Stimulated activated CD8-positive, alpha-beta memory T cell treated with anti-CD3 and anti-CD28 coated beads, Interleukin-4, amount 100 ng/mL, for 1 hour (primary cell): ENCODE results near the gene EIF4B.

Experiments used
- DNase-seq, 2 donors: peaks; one replicate each; pipeline ENCODE4 v3.0.0-alpha.2; 2020; ENCODE audit warnings: low read depth in 2 of 2, low spot score in 1 of 2

The EIF4B gene

DNA sequence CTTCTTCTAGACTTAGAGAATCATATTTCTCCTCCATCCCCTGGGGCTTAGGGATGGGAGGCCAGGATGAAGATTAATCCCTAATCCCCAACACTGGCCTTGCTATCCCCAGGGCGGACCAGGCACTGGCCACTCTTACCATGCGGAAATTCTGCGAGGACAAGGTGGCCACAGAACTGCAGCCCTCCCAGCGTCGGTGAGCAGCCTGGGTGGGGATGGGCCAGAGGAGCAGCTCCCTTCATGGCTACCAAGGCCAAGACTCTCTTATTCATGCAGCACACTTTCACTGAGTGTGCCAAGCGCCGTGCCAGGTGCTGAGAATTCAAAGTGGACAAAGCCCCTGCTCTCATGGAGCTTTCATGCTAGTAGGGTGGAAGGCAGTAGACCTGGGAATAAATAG, 50.6 kb downstream of the EIF4B start:
- no peak for DNase-seq

DNA sequence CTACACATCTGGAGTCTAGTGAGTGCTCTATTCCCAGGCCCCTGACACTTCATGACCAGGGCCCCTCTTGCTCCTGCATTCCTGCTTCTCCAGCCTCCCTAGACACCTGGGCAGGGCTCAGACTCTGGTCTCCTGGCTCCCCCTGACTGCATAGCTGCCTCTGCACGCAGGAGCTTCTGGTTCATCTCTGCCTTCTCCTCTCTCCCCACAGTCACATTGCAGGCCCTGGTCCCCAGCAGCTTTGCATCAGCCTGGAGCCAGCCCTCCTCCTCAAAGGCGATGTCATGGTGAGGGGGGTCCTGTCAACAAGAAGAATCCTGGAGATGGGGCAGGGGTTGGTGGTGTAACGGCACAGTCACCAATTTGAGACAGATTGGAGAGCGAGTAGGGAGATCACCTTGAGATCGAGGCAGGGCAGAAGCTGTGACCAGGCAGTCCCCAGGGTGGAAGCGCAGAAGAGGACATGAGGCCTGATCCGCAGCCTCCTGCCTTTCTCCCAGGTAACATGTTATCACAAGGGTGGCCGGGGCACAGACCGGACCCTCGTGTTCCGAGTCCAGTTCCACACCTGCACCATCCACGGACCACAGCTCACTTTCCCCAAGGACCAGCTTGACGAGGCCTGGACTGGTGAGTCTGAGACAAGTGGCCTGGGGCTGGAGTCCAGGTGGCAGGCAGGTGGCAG, 51.7 kb downstream of the EIF4B start:
- no peak for DNase-seq

DNA sequence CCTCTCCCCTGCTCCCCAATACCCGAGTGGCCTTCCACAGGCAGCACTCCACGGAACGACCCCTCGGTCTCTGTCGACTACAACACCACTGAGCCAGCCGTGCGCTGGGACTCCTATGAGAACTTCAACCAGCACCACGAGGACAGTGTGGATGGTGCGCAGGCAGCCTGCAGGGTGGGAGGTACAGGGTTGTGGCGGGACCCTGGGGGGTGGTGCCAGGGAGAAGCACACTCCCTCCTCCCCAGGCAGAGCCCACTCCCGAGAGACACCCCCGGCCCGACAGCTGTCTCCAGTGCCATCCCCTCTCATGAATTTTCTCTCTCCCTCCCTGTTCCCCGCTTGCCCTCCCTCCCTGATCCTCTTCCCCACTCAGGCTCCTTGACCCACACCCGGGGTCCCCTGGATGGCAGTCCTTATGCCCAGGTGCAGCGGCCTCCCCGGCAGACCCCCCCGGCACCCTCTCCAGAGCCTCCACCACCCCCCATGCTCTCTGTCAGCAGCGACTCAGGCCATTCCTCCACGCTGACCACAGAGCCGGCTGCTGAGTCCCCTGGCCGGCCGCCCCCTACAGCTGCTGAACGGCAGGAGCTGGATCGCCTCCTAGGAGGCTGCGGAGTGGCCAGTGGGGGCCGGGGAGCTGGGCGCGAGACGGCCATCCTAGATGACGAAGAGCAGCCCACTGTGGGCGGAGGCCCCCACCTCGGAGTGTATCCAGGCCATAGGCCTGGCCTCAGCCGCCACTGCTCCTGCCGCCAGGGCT, 52.6 kb downstream of the EIF4B start:
- no peak for DNase-seq

DNA sequence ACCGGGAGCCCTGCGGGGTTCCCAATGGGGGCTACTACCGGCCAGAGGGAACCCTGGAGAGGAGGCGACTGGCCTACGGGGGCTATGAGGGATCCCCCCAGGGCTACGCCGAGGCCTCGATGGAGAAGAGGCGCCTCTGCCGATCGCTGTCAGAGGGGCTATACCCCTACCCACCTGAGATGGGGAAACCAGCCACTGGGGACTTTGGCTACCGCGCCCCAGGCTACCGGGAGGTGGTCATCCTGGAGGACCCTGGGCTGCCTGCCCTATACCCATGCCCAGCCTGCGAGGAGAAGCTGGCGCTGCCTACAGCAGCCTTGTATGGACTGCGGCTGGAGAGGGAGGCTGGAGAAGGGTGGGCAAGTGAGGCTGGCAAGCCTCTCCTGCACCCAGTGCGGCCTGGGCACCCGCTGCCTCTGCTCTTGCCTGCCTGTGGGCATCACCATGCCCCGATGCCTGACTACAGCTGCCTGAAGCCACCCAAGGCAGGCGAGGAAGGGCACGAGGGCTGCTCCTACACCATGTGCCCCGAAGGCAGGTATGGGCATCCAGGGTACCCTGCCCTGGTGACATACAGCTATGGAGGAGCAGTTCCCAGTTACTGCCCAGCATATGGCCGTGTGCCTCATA, 53.3 kb downstream of the EIF4B start:
- DNase-seq: no peak

DNA sequence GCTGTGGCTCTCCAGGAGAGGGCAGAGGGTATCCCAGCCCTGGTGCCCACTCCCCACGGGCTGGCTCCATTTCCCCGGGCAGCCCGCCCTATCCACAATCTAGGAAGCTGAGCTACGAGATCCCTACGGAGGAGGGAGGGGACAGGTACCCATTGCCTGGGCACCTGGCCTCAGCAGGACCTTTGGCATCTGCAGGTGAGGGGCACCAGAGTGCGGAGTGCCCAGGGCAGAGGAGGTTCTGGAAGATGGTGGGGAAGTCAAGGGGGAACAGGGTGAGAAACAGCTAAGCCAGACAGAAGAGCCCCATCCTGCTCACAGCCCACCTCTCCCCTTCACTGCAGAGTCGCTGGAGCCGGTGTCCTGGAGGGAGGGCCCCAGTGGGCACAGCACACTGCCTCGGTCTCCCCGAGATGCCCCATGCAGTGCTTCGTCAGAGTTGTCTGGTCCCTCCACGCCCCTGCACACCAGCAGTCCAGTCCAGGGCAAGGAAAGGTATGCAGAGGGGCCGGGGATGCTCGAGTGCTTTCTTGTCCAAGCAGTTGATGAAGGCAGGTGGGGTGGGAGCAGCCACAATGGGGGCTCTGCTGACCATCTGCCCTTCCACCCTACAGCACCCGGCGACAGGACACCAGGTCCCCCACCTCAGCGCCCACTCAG, 53.9 kb downstream of the EIF4B start:
- DNase-seq: no peak

DNA sequence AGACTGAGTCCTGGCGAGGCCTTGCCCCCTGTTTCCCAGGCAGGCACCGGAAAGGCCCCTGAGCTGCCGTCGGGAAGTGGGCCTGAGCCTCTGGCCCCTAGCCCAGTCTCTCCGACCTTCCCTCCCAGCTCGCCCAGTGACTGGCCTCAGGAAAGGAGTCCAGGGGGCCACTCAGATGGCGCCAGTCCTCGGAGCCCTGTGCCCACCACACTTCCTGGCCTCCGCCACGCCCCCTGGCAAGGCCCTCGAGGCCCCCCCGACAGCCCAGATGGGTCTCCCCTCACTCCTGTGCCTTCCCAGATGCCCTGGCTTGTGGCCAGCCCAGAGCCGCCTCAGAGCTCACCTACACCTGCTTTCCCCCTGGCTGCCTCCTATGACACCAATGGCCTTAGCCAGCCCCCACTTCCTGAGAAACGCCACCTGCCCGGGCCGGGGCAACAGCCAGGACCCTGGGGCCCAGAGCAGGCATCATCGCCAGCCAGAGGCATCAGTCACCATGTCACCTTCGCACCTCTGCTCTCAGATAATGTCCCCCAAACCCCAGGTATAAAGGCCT, 54.5 kb downstream of the EIF4B start:
- DNase-seq: no peak

DNA sequence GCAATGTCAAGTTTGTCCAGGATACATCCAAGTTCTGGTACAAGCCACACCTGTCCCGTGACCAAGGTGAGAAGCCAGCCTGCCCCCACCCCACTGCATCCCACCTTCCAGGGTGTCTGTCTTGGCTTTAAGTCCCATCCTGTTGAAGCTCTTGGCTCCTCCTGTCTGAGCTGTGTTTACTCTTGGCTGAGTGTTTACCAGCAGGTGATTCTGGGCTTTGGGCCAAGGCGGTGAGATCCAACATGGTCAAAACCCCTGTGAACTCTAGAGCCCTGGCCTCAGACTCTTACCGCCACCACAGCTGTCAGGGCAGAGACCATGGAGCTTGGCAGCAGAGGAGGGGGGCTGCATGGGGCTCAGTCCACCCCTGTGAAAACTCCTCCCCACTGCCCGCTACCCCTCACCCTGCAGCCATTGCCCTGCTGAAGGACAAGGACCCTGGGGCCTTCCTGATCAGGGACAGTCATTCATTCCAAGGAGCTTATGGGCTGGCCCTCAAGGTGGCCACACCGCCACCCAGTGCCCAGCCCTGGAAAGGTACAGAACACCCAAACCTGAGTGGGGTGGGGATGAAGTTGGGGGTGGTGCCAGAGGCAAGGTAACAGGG, 55.3 kb downstream of the EIF4B start:
- no peak for DNase-seq

DNA sequence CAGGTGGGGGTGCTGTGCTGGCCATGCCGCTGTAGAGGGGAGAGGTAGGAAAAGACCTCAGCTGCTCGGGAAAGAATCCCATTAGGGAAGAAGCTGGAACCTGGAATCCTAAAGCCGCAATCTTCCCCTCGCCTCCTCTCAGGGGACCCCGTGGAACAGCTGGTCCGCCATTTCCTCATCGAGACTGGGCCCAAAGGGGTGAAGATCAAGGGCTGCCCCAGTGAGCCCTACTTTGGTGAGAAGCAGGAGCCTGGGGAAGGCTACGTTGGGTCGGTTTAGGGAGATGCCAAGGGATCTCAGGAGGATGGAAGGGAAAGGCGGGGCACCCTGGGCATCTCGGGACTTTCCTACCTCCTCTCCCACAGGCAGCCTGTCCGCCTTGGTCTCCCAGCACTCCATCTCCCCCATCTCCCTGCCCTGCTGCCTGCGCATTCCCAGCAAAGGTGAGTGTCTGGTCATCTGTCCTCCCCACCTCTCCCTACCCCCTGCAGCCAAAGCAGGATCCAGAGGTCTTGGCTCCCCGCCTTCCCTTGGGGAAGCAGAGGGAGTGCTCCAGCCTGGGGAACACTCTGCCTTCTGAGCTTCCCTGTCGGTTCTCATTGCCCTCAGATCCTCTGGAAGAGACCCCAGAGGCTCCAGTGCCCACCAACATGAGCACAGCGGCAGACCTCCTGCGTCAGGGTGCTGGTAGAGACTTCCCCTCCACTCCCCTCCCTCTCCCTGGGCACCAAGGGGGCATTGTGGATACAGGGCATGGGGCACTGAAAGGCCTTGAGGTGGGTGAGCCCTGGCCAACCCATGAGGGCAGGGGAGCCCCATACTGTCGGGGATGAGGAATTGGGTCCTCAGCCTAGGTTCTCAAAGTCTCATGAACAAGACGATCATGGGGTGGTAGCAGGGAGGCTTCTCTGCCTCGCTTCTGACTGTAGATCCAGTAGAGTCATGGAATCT, 56.0 kb downstream of the EIF4B start:
- no peak for DNase-seq

DNA sequence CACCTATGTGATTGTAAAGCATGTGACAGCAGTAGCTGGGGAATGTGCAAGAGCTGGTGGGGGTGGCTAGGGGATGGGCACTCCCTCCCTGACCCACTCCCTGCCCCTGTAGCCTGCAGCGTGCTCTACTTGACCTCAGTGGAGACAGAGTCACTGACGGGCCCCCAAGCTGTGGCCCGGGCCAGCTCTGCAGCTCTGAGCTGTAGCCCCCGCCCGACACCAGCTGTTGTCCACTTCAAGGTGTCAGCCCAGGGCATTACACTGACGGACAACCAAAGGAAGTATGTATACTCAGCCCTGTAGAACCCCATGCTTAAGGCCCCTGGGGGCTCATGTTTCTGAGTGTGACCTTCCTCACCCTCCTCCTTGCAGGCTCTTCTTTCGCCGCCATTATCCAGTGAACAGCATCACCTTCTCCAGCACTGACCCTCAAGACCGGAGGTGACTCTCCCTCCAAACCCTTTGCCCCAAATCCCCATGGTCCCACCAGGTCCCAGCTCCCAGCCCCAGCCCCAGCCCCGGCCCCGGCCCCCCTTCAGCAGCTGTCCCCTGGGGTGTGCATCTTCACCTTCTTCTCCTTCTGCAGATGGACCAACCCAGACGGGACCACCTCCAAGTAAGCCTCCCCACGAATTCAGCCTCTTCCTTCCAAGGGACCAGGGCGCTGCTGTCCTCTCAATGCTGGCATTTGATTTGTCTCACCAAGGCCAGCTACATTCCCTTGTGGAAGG, 56.9 kb downstream of the EIF4B start:
- DNase-seq: no peak

DNA sequence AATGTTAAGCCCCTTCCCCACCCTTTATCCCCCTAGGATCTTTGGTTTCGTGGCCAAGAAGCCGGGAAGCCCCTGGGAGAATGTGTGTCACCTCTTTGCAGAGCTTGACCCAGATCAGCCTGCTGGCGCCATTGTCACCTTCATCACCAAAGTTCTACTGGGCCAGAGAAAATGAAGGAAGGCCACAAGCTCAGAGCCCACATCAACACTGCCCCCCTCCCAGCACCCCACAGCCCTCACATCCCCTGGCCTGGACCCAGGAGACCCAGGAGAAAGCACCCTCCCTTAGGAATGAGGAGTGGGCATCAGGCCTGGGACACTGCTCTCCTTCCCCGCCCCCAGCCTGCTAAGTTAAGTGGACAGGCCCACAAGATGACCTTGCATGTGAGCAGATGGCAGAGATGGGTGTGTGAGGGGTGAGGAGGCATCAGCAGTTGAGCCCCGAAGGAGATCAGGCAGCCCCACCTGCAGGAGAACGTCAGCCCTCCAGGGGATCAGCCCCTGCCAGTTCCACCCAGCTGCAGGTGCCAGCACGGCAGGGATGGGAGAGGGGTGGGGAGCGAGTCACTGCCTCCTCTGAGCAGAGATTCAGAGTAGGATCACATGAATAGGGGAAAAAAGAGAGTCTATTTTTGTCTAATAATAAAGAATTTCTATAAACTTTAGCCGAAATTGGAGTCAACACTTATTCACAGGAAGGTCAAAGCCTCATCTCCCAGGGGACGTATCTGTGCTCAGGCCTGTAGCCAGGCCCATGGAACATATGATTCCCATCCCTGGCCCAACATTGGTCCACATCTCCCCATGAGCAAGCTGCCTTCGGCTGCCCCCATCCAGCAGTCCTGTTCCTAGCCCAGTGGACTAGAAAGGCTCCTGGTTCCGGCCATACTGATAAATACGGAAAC, 57.7 kb downstream of the EIF4B start:
- no peak for DNase-seq

DNA sequence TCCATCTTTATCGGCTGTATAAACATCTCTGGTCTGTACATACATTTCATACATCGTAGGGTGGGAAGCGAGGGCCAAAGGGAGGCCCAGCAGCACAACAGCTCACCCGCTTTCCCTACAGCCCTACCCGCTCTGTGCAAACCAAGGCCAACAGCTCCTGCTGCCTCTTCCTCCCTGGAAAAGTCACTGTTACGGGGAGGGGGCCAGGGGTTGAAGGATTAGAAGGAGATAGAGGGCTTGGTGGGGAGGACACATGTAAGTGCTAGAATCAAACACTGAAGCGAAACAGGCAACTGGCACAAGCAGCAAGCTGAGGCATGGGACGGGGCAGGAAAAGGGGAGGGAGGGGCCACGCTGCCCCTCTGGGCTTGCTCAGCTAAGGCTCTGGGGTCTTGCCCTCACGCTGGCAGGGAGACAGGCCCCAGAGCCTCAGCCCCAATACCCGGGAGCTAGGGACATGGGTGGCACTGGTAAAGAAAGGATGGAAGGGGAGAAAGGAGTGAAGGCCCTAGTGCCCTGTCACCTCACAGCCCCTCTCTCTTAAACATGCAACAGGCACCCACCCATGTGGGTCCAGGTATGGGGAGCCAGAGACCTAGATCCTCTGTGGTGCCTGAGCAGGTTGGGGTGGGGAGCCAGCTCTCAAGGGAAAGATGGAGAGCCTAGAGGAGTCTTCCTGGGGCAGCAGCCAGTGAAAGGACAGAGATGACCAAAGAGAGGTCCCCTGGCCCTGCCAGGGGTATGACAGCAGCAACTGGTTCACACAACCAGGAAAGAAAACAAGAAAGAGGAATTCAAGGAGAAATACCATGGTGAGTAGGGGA, 58.6 kb downstream of the EIF4B start:
- DNase-seq: no peak

DNA sequence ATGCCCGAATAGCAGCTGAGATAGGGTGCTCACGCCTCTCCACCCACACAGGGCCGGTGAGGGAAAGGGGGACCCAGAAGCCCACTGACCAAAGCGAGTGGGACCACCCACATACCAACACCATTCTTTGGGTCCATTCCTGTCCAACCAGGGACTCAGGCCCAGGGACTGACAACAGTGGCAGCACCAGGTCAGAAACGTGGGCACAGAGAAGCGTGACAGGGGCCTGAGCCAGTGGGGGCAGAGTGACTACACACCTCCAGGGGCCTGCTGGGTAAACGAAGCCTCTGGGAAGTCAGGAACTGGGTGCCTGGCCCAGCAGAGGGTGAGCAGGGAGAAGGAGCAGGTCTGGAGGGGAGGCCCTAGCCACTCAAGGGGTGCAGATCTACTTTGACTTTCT, 59.2 kb downstream of the EIF4B start:
- no peak for DNase-seq

DNA sequence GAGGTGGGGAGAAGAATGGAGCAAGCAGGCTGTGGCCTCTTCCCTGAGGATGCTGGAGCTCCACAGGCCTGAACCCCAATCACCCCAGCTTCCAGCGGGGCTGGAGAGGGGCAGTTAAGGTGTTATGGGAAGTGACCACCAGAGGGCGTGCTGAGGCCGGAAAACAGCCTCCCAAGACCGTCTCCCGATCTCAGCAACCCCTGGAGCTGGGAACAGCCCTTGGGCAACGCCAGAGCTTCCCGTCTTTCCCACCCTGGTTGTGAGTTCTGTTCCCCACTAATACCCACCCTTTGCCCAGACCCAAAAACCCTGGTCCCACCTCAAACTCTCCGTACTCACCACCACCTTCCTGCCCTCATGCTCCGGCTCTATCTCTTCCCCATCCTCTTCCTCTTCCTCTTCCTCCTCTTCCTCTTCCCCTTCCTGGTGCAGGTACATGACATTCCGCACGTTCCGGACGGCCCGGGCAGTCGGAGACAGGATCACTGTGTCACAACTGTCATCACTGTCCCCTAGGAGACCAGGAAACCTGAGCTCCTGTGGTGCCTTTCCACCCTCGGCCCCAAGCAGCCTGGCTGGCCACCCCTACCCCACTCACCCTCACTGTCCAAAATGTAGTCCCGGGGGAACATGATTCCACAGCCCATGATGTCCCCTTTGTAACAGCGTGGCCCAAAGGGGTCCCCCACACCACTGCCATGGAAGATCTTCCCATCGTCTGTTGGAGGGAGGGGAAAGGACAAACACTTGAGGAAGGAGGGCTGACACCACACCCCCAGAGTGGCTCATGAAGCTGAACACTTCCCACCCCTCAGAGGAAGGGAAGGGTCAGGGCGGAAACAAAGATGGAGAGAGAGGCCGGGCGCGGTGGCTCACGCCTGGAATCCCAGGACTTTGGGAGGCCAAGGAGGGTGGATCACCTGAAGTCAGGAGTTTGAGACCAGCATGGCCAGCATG, 60.0 kb downstream of the EIF4B start:
- peak in 1 of 2 donors; percentile 45 for DNase-seq

DNA sequence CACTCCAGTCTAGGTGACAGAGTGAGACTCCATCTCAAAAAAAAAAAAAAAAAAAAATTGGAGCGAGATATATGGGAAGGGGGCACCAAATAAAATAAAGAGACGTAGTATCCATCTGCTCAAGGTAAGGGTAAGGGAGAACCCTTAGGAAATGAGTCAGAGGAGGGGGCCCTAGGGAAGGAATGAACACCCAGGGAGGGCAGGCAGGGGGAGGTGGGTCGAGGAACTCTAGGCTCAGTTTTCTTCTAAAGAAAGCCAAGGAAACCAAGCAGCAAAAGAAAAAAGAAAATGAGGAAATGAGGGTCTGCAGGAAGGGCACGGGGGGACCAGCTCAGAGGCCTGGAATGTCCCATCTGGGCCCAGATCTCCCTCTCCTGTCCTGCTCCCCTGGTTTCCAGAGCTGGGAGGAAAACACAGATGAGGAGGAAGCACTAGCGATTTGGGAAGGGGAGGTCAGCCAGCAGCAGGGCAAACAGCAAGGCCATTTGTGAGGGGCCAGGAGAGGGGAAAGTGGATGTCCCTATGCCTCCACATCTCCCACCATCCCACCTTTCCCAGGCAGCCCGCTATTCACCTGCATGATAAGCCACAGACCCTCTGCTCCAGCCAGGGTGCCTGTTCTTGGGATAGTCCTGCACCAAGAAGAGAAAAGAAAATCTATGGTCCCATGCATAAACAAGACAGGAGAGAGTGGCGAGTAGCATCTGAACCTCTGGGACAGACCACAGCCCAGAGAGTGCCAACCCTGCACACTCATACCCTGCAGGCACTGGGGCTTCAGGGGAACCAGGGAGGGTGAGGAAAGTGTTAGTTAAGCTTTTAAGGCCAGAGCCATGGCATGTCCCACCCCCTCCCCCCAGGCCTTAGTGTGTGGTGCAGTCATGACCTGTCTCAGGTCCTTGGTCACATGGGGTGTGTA, 61.1 kb downstream of the EIF4B start:
- DNase-seq: no peak
